Testis (tissue), 3 donors: ENCODE results near the gene RAB3B. TPM values are rescaled to one million over a fixed set of nuclear protein-coding genes. Genes with fewer than 3 reads are reported as not detected.
A peak's percentile ranks its signal among the peaks of the same experiment; 100 is the strongest.
"Not testable (repeated sequence)": the region's sequence is repeated elsewhere in the genome, so short reads cannot be mapped to it uniquely, and the experiment has no call there.

ENCODE experiments used
- DNase-seq: peaks from one replicate; pipeline ENCODE4 v3.0.0-alpha.2; 2019
- H3K27ac ChIP-seq, 2 donors: fragments of 200-600 bp; sonication (generic); one replicate each; pipeline ENCODE4 v1.5.1; 2019
- H3K27me3 ChIP-seq: fragments of 200-600 bp; sonication (generic); one replicate; pipeline ENCODE4 v1.5.1; 2019
- H3K36me3 ChIP-seq: fragments of 200-600 bp; sonication (generic); one replicate; pipeline ENCODE4 v1.5.1; 2017; ENCODE audit warnings: low read depth; ENCODE audit errors: missing control alignments
- H3K4me1 ChIP-seq: fragments of 200-600 bp; sonication (generic); one replicate; pipeline ENCODE4 v1.5.1; 2019
- H3K4me3 ChIP-seq, 2 donors: fragments of 200-600 bp; sonication (generic); one replicate each; pipeline ENCODE4 v1.5.1; 2017 to 2019
- H3K9me3 ChIP-seq: fragments of 200-600 bp; sonication (generic); one replicate; pipeline ENCODE4 v1.5.1; 2017
- CTCF ChIP-seq, 3 experiments: fragments of 450-650 bp in 2 of 3; fragments of 200-600 bp in 1 of 3; sonication (generic) in 1 of 3; IDR thresholded peaks; one replicate each; pipeline ENCODE4 v1.5.1; 2016 to 2019; ENCODE audit warnings: antibody characterized with exemption in 3 of 3, mild to moderate bottlenecking in 2 of 3, moderate library complexity in 1 of 3
- POLR2A ChIP-seq: fragments of 450-650 bp; IDR thresholded peaks from one replicate; pipeline ENCODE4 v1.6.1; 2017; ENCODE audit warnings: antibody characterized with exemption, mild to moderate bottlenecking, moderate library complexity
- WGBS, 2 donors: methylation state at CpG; one replicate each; pipeline ENCODE4 v1.1.5; 2018; 5-methylcytosine and 5-hydroxymethylcytosine counted together
- intact Hi-C: fragments of 100-400 bp; cut with DNase I; formaldehyde crosslinking; loops from one replicate; pipeline ENCODE4 v1.15.1; 2023; ENCODE audit warnings: low total_unique reads
- polyA plus RNA-seq: library from polyadenylated mRNA; stranded (reverse); fragments of 350-450 nt; fragmentation: Illumina TruSeq; extraction: RNeasy Lipid Tissue Mini Kit (QIAGEN cat#74804); gene quantifications from one replicate; pipeline ENCODE4 v1.2.3, GENCODE V29; 2014; ENCODE audit warnings: low read depth, low replicate concordance; ENCODE audit not compliant: insufficient read depth
- total RNA-seq, 2 donors: library from RNA; depleted of rRNA; stranded (reverse); fragments of >200 nt; gene quantifications; one replicate each; pipeline ENCODE4 v1.2.3, GENCODE V29; 2016

RAB3B gene
- total and polyA plus RNA-seq, 3 donors from 2014 or later = 0.50 to 1.4 (median 1.4) TPM

GRCh38 chr1:52026278-52026677 is 35.8 kb upstream of the RAB3B start:
- Histone ChIP-seq H3K36me3 (no peaks in the 10 kb centered on the region), H3K27me3 (no peaks in the 10 kb centered on the region)
- no peak for DNase-seq

GRCh38 chr1:52022133-52022532 is 31.6 kb upstream of the RAB3B start:
- Histone ChIP-seq H3K27ac (no peak overlapping the region), H3K4me3 (no peak overlapping the region), H3K9me3 (no peaks in the 10 kb centered on the region), H3K27me3 (no peaks in the 10 kb centered on the region), H3K4me1 (no peaks in the 10 kb centered on the region), H3K36me3 (no peaks in the 10 kb centered on the region)
- DNase-seq = no peak
- intact Hi-C loops = no loop called here
- TF ChIP-seq CTCF (IDR thresholded peaks at IDR 0.05) (no peak), POLR2A (no peak)
- 64 to 80% methylated on average over 2 of the region's 2 CpGs for WGBS, 2 donors

More at GRCh38 chr1:52026278-52026677, 35.8 kb upstream of the RAB3B start:
- Histone ChIP-seq H3K4me1 (peaks cover 4% of the 10 kb centered on the region), H3K4me3 (no peak overlapping the region), H3K27ac (no peak overlapping the region), H3K9me3 (no peaks in the 10 kb centered on the region)
- TF ChIP-seq CTCF (IDR thresholded peaks at IDR 0.05) (no peak), POLR2A (no peak)
- 91 to 98% methylated on average over 2 of the region's 2 CpGs for WGBS, 2 donors
- intact Hi-C loops = no loop called here

GRCh38 chr1:52008071-52008809 is 17.7 kb upstream of the RAB3B start:
- no peak for DNase-seq
- 88 to 91% methylated on average over 7 of the region's 7 CpGs for WGBS, 2 donors
- Histone ChIP-seq H3K36me3 (no peaks in the 10 kb centered on the region), H3K9me3 (no peaks in the 10 kb centered on the region), H3K27me3 (no peaks in the 10 kb centered on the region), H3K4me3 (no peak overlapping the region), H3K4me1 (peaks cover 26% of the 10 kb centered on the region), H3K27ac (peak overlapping the region in 1 of 2 donors; percentile 42)
- no peak for TF ChIP-seq POLR2A
- TF ChIP-seq CTCF (IDR thresholded peaks at IDR 0.05) = no peak
- intact Hi-C loops = no loop called here

- no peaks in the 10 kb centered on the region for H3K36me3 ChIP-seq
- peaks cover 26% of the 10 kb centered on the region for H3K4me1 ChIP-seq
- no peaks in the 10 kb centered on the region for H3K9me3 ChIP-seq
- DNase-seq = no peak
- H3K27me3 ChIP-seq = no peaks in the 10 kb centered on the region
- 32 to 40% methylated on average over 5 of the region's 5 CpGs for WGBS, 2 donors
- intact Hi-C loops = no loop called here
- TF ChIP-seq POLR2A (no peak), CTCF (IDR thresholded peaks at IDR 0.05) (no peak)
- H3K27ac ChIP-seq = peak overlapping the region; percentile 3 to 42
- H3K4me3 ChIP-seq = no peak overlapping the region
Measured at GRCh38 chr1:52007215-52008002, 16.9 kb upstream of the RAB3B start.

- H3K27ac ChIP-seq = peak overlapping the region; percentile 77 to 80
- H3K9me3 ChIP-seq, DNase-seq, intact Hi-C loops, H3K4me3 ChIP-seq, H3K27me3 ChIP-seq, H3K36me3 ChIP-seq: not testable (repeated sequence)
- WGBS, 2 donors = 33 to 45% methylated on average over 5 of the region's 5 CpGs
- peaks cover 26% of the 10 kb centered on the region for H3K4me1 ChIP-seq
Measured at GRCh38 chr1:52006081-52006553, 15.6 kb upstream of the RAB3B start.

- H3K36me3 ChIP-seq, H3K4me3 ChIP-seq, H3K27me3 ChIP-seq, H3K9me3 ChIP-seq, intact Hi-C loops: not testable (repeated sequence)
- H3K4me1 ChIP-seq = peaks cover 26% of the 10 kb centered on the region
- peak overlapping the region; percentile 77 to 80 for H3K27ac ChIP-seq
- peak; percentile 37 for DNase-seq
- WGBS, 2 donors = 34 to 48% methylated on average over 3 of the region's 3 CpGs
Measured at GRCh38 chr1:52005548-52005947, 15.0 kb upstream of the RAB3B start.
